ENCODE measurements around the gene MEPCE. TPM values are rescaled to one million over a fixed set of nuclear protein-coding genes. Genes with fewer than 3 reads are reported as not detected.
A peak's percentile ranks its signal among the peaks of the same experiment; 100 is the strongest.

The MEPCE gene
- total and polyA plus RNA-seq, 2 donors (not counting 1 experiment from before 2014, with no cell fraction given) = 11.4 to 26.6 TPM

DNA sequence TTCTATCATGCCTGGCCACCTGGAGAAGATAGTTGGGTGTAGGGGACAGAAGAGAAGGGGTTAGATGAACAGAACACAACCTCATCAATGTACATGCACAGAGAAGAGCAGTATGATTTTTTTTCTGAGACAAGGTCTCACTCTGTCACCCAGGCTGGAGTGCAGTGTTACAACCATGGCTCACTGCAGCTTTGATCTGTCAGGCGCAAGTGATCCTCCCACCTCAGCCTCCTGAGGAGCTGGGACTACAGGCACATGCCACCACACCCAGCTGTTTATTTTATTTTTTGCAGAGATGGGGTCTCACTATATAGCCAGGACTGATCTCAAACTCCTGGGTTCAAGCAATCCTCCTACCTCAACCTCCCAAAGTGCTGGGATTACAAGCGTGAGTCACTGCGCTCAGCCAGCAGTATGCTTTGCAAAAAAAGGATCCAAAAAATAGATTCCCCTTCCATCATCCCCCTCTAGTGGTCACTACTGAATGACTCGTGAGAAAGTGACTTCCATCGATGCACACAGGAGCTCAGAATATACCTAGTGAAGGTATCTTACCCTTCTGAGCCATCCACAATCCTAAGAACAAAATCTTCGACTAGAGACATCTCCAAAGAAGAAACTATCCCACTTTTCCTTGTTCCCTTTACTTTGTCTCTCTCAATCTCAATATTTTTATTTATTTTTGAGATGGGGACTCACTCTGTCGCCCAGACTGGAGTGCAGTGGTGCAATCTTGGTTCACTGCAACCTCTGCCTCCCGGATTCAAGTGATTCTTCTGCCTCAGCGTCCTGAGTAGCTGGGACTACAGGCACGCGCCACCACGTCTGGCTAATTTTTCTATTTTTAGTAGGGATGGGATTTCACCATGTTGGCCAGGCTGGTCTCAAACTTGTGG is 22.1 kb upstream of the MEPCE start:
- Histone ChIP-seq H3K4me1 (ENCODE audit: control insufficient read depth, extremely low read depth, insufficient read depth, low read length) (no peaks in the 10 kb centered on the region), H3K9me3 (ENCODE audit: control insufficient read depth, insufficient read depth, low read depth, low read length) (no peaks in the 10 kb centered on the region), H3K4me3 (replicated peaks in 1 of 4; ENCODE audit: control extremely low read depth in 1 of 4, insufficient read depth in 1 of 4, low read depth in 3 of 4, low read length in 4 of 4) (no peak overlapping the region), H2AFZ (ENCODE audit: low read length) (no peak overlapping the region), H3K27ac (ENCODE audit: insufficient read depth, low read length) (no peak overlapping the region), H3K4me2 (ENCODE audit: extremely low read depth, insufficient read depth, low read length) (no peak overlapping the region), H3K9ac (ENCODE audit: insufficient read depth, low read length) (no peak overlapping the region), H4K20me1 (ENCODE audit: control insufficient read depth, extremely low read depth, insufficient read depth, low read length) (no peaks in the 10 kb centered on the region), H3K36me3 (ENCODE audit: control insufficient read depth, insufficient read depth, low read length) (no peaks in the 10 kb centered on the region), H3K79me2 (ENCODE audit: control insufficient read depth, insufficient read depth, low read length) (no peaks in the 10 kb centered on the region), H3K27me3 (ENCODE audit: control insufficient read depth, insufficient read depth, low read length) (peaks cover 11% of the 10 kb centered on the region)
- DNase-seq (ENCODE audit: low read depth in 2 of 2) = peak; percentile 73 to 81
- no peak for TF ChIP-seq EZH2 (IDR thresholded peaks at IDR 0.05; ENCODE audit: low read length, missing control alignments)
- TF ChIP-seq, protein P1, sequence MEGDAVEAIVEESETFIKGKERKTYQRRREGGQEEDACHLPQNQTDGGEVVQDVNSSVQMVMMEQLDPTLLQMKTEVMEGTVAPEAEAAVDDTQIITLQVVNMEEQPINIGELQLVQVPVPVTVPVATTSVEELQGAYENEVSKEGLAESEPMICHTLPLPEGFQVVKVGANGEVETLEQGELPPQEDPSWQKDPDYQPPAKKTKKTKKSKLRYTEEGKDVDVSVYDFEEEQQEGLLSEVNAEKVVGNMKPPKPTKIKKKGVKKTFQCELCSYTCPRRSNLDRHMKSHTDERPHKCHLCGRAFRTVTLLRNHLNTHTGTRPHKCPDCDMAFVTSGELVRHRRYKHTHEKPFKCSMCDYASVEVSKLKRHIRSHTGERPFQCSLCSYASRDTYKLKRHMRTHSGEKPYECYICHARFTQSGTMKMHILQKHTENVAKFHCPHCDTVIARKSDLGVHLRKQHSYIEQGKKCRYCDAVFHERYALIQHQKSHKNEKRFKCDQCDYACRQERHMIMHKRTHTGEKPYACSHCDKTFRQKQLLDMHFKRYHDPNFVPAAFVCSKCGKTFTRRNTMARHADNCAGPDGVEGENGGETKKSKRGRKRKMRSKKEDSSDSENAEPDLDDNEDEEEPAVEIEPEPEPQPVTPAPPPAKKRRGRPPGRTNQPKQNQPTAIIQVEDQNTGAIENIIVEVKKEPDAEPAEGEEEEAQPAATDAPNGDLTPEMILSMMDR (conservative IDR thresholded peaks at IDR 0.05 in 1 of 2, IDR thresholded peaks at IDR 0.05 in 1 of 2; ENCODE audit: low read depth in 1 of 2, low read length in 2 of 2) = peak; percentile 73 to 83

DNA sequence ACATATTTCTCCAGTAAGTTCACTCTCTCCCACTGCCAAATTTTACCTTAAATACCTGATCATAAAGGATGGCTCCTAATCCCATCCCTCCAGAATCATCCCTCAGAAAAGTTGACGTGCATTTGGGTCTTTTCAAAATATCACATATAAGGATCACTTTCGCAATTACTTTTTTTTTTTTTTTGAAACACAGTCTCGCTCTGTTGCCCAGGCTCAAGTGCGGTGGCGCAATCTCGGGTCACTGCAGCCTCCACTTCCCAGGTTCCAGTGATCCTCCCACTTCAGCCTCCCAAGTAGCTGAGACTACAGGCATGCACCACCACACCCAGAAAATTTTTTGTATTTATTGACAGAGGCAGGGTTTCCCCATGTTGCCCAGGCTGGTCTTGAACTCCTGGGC is 18.5 kb upstream of the MEPCE start:
- Histone ChIP-seq H2AFZ (ENCODE audit: low read length) (no peak overlapping the region), H4K20me1 (ENCODE audit: control insufficient read depth, extremely low read depth, insufficient read depth, low read length) (peaks cover 2% of the 10 kb centered on the region), H3K4me2 (ENCODE audit: extremely low read depth, insufficient read depth, low read length) (no peak overlapping the region), H3K9me3 (ENCODE audit: control insufficient read depth, insufficient read depth, low read depth, low read length) (no peaks in the 10 kb centered on the region), H3K27ac (ENCODE audit: insufficient read depth, low read length) (no peak overlapping the region), H3K36me3 (ENCODE audit: control insufficient read depth, insufficient read depth, low read length) (no peaks in the 10 kb centered on the region), H3K9ac (ENCODE audit: insufficient read depth, low read length) (no peak overlapping the region), H3K4me3 (replicated peaks in 1 of 4; ENCODE audit: control extremely low read depth in 1 of 4, insufficient read depth in 1 of 4, low read depth in 3 of 4, low read length in 4 of 4) (no peak overlapping the region), H3K79me2 (ENCODE audit: control insufficient read depth, insufficient read depth, low read length) (no peaks in the 10 kb centered on the region), H3K27me3 (ENCODE audit: control insufficient read depth, insufficient read depth, low read length) (peaks cover 15% of the 10 kb centered on the region), H3K4me1 (ENCODE audit: control insufficient read depth, extremely low read depth, insufficient read depth, low read length) (no peaks in the 10 kb centered on the region)
- TF ChIP-seq, protein P1 (conservative IDR thresholded peaks at IDR 0.05 in 1 of 2, IDR thresholded peaks at IDR 0.05 in 1 of 2; ENCODE audit: low read depth in 1 of 2, low read length in 2 of 2) = no peak
- TF ChIP-seq EZH2 (IDR thresholded peaks at IDR 0.05; ENCODE audit: low read length, missing control alignments) = no peak
- no peak for DNase-seq (ENCODE audit: low read depth in 2 of 2)

DNA sequence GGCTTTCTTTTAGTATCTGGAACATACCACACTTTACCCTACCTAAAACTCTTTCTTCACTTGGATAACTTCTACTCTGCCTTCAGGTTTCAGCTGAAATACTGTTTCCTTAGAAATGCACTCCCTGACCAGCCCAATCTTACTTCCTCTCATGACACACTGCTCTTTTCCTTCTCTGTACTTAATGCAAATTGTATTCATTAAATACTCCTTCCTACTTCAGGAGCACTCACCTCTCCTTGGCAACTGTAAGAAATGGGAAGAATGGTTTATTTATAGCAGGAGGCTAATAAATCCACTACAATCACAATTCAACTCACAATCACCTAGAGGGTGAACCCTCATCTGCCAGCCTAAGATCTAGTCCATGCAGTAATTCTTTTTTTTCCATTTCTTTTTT is 16.3 kb upstream of the MEPCE start:
- Histone ChIP-seq H3K27me3 (ENCODE audit: control insufficient read depth, insufficient read depth, low read length) (peaks cover 15% of the 10 kb centered on the region), H3K79me2 (ENCODE audit: control insufficient read depth, insufficient read depth, low read length) (no peaks in the 10 kb centered on the region), H3K4me1 (ENCODE audit: control insufficient read depth, extremely low read depth, insufficient read depth, low read length) (no peaks in the 10 kb centered on the region), H3K9ac (ENCODE audit: insufficient read depth, low read length) (no peak overlapping the region), H3K4me3 (replicated peaks in 1 of 4; ENCODE audit: control extremely low read depth in 1 of 4, insufficient read depth in 1 of 4, low read depth in 3 of 4, low read length in 4 of 4) (no peak overlapping the region), H4K20me1 (ENCODE audit: control insufficient read depth, extremely low read depth, insufficient read depth, low read length) (peaks cover 2% of the 10 kb centered on the region), H3K4me2 (ENCODE audit: extremely low read depth, insufficient read depth, low read length) (no peak overlapping the region), H2AFZ (ENCODE audit: low read length) (no peak overlapping the region), H3K27ac (ENCODE audit: insufficient read depth, low read length) (no peak overlapping the region), H3K36me3 (ENCODE audit: control insufficient read depth, insufficient read depth, low read length) (no peaks in the 10 kb centered on the region), H3K9me3 (ENCODE audit: control insufficient read depth, insufficient read depth, low read depth, low read length) (no peaks in the 10 kb centered on the region)
- TF ChIP-seq EZH2 (IDR thresholded peaks at IDR 0.05; ENCODE audit: low read length, missing control alignments) = no peak
- TF ChIP-seq, protein P1 (conservative IDR thresholded peaks at IDR 0.05 in 1 of 2, IDR thresholded peaks at IDR 0.05 in 1 of 2; ENCODE audit: low read depth in 1 of 2, low read length in 2 of 2) = no peak
- no peak for DNase-seq (ENCODE audit: low read depth in 2 of 2)

Measured in fibroblast of lung (primary cell).